GM12878 (cell line): Measurements from ENCODE around the gene TMC8.

Experiments
- CEBPB ChIP-seq, 2 experiments: fragments of 150-350 bp in 1 of 2; IDR thresholded peaks; 2 replicates each; pipeline ENCODE4 v1.6.1; 2012 to 2014; ENCODE audit warnings: low read depth in 2 of 2, low read length in 2 of 2, borderline replicate concordance in 1 of 2, inconsistent platforms in 1 of 2
- CREM ChIP-seq: IDR thresholded peaks from 2 replicates; pipeline ENCODE4 v1.6.1; 2014; ENCODE audit warnings: antibody characterized with exemption, low read depth
- EZH2 ChIP-seq: IDR thresholded peaks from 2 replicates; pipeline ENCODE4 v1.6.1; 2012; ENCODE audit warnings: low read depth, mild to moderate bottlenecking, control low read depth, inconsistent platforms, low read length, borderline replicate concordance; ENCODE audit not compliant: control insufficient read depth
- GABPA ChIP-seq: IDR thresholded peaks from 2 replicates; pipeline ENCODE4 v1.6.1; 2014; ENCODE audit warnings: antibody characterized with exemption, low read depth, mild to moderate bottlenecking, inconsistent platforms
- HCFC1 ChIP-seq: fragments of 150-350 bp; IDR thresholded peaks from 2 replicates; pipeline ENCODE4 v1.6.1; 2014; ENCODE audit warnings: low read length
- IKZF2 ChIP-seq, 2 experiments: fragments of 450-650 bp; IDR thresholded peaks; 2 replicates each; pipeline ENCODE4 v1.6.1; 2017; ENCODE audit warnings: mild to moderate bottlenecking in 2 of 2, moderate library complexity in 2 of 2
- KDM1A ChIP-seq: fragments of 200-600 bp; sonication (generic); IDR thresholded peaks from 2 replicates; pipeline ENCODE4 v1.6.1; 2016; ENCODE audit warnings: borderline replicate concordance
- POLR2A ChIP-seq: IDR thresholded peaks from 2 replicates; pipeline ENCODE4 v1.6.1; 2011; ENCODE audit warnings: low read depth, mild to moderate bottlenecking, low read length
- POLR2AphosphoS5 ChIP-seq: IDR thresholded peaks from 2 replicates; pipeline ENCODE4 v1.6.1; 2011; ENCODE audit warnings: mild to moderate bottlenecking, low read length, inconsistent platforms
- SIN3A ChIP-seq: IDR thresholded peaks from 2 replicates; pipeline ENCODE4 v1.6.1; 2012; ENCODE audit warnings: low read depth, low read length, improper control_type of control experiment
- SMAD5 ChIP-seq: IDR thresholded peaks from 2 replicates; pipeline ENCODE4 v1.6.1; 2016; ENCODE audit warnings: antibody characterized with exemption, low read depth
- SMC3 ChIP-seq: IDR thresholded peaks from 2 replicates; pipeline ENCODE4 v1.6.1; 2011; ENCODE audit warnings: low read length, improper control_type of control experiment, borderline replicate concordance
- TAF1 ChIP-seq: IDR thresholded peaks from 2 replicates; pipeline ENCODE4 v1.6.1; 2011; ENCODE audit warnings: mild to moderate bottlenecking, low read depth, low read length, borderline replicate concordance
- TF ChIP-seq, protein P1 (sequence below), 3 experiments: IDR thresholded peaks in 2 of 3; conservative IDR thresholded peaks in 1 of 3; 2 replicates each; pipeline ENCODE4 v1.5.1; 2011; ENCODE audit warnings: low read depth in 3 of 3, low read length in 3 of 3, mild to moderate bottlenecking in 3 of 3, control low read depth in 2 of 3, moderate library complexity in 2 of 3, inconsistent platforms in 1 of 3, mixed read lengths in 1 of 3; ENCODE audit not compliant: control insufficient read depth in 2 of 3, insufficient read depth in 1 of 3; ENCODE audit errors: extremely low read depth in 1 of 3

DNA sequence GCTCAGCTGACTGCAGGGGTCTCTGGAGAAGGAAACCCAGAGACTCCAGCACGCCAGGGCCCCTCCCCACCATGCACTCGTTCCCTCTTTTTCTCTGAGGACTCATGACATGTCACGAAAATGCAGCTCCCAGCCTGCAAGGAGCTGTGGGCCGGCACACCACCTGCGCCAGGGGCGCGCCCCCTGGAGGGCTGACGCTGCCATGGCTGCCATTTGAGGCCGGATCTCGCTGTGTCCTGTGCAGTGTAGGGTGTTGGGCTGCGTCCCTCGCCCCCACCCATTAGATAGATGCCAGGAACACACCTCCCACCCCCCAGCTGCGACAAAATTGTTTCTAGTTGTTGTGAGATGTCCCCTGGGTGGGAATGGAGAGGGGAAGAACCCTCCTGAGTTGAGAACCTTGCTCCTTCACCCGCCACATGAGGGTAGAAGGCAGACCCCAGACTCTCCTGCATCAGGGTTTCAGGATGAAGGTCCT lies 46.0 kb downstream of the TMC8 start:
- peak; percentile 75 for TF ChIP-seq POLR2A
- TF ChIP-seq SMC3, result peak; percentile 95
- no peak for TF ChIP-seq KDM1A
- TF ChIP-seq SIN3A, result no peak
- TF ChIP-seq GABPA, result no peak
- no peak; the same call in 1 of the 2 replicates for TF ChIP-seq SMAD5
- TF ChIP-seq, protein P1, sequence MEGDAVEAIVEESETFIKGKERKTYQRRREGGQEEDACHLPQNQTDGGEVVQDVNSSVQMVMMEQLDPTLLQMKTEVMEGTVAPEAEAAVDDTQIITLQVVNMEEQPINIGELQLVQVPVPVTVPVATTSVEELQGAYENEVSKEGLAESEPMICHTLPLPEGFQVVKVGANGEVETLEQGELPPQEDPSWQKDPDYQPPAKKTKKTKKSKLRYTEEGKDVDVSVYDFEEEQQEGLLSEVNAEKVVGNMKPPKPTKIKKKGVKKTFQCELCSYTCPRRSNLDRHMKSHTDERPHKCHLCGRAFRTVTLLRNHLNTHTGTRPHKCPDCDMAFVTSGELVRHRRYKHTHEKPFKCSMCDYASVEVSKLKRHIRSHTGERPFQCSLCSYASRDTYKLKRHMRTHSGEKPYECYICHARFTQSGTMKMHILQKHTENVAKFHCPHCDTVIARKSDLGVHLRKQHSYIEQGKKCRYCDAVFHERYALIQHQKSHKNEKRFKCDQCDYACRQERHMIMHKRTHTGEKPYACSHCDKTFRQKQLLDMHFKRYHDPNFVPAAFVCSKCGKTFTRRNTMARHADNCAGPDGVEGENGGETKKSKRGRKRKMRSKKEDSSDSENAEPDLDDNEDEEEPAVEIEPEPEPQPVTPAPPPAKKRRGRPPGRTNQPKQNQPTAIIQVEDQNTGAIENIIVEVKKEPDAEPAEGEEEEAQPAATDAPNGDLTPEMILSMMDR (IDR thresholded peaks at IDR 0.05 in 2 of 3, conservative IDR thresholded peaks at IDR 0.05 in 1 of 3; ENCODE audit: control insufficient read depth in 2 of 3, extremely low read depth in 1 of 3, insufficient read depth in 1 of 3, low read depth in 3 of 3, low read length in 3 of 3), result peak; percentile 94 to 99 (median 99); a peak in 5 of 6 replicates
- no peak for TF ChIP-seq EZH2
- peak; percentile 75; the same call in 1 of the 2 replicates for TF ChIP-seq POLR2AphosphoS5
- no peak for TF ChIP-seq CEBPB (IDR thresholded peaks at IDR 0.05; ENCODE audit: borderline replicate concordance in 1 of 2, low read depth in 2 of 2, low read length in 2 of 2)
- TF ChIP-seq HCFC1, result 0 out of 2 replicates have a peak, but pooled peaks have one; percentile 15
- TF ChIP-seq CREM, result 0 out of 2 replicates have a peak, but pooled peaks have one; percentile 30
- no peak for TF ChIP-seq IKZF2 (IDR thresholded peaks at IDR 0.05)
- no peak for TF ChIP-seq TAF1
